HCT116 (cell line): ENCODE data around the gene TESPA1.

ENCODE experiments used
- POLR2A ChIP-seq: IDR thresholded peaks from 2 replicates; pipeline ENCODE4 v1.7.0; 2011; ENCODE audit warnings: borderline replicate concordance; ENCODE audit not compliant: insufficient read depth, insufficient read length; ENCODE audit errors: extremely low read depth
- TF ChIP-seq, protein P1 (sequence below), 3 experiments: fragments of 200-600 bp in 1 of 3; sonication (generic) in 1 of 3; IDR thresholded peaks in 2 of 3; conservative IDR thresholded peaks in 1 of 3; 2 replicates each; pipeline ENCODE4 v1.5.1; 2012 to 2017; ENCODE audit warnings: low read depth in 2 of 3, low read length in 2 of 3, antibody characterized with exemption in 1 of 3, borderline replicate concordance in 1 of 3, control low read depth in 1 of 3, mild to moderate bottlenecking in 1 of 3, mixed read lengths in 1 of 3, mixed run types in 1 of 3, moderate library complexity in 1 of 3; ENCODE audit not compliant: insufficient read depth in 1 of 3

DNA sequence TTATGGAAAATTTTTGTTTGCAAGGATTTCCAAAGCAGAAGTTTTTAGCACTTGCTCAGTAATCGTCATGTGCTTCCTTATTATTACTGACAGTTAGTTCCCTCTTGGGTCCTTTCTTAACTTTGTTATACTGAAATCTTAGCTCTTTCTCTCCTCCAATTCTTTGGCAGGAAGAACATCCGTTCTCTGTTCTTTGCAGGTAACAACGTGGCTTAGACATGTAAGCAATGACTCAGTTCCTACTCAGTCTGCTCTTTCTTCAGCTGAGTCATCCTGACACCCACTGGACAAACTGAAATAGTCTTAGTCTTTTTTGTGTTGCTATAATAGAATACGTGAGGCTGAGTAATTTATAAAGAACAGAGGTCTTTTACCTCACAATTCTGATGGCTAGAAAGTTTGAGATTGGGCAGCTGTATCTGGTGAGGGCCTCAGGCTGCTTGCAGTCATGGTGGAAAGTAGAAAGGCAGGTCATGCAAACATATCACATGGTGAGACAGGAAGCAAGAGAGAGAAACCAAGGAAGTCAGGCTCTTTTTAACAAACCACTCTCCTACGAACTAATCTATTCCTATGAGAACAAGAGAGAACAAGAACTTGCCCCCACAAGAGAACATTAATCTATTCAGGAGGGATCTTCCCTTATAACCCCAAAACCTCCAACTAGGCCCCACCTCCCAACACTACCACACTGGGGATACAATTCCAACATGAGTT lies 49.2 kb downstream of the TESPA1 start:
- TF ChIP-seq, protein P1, sequence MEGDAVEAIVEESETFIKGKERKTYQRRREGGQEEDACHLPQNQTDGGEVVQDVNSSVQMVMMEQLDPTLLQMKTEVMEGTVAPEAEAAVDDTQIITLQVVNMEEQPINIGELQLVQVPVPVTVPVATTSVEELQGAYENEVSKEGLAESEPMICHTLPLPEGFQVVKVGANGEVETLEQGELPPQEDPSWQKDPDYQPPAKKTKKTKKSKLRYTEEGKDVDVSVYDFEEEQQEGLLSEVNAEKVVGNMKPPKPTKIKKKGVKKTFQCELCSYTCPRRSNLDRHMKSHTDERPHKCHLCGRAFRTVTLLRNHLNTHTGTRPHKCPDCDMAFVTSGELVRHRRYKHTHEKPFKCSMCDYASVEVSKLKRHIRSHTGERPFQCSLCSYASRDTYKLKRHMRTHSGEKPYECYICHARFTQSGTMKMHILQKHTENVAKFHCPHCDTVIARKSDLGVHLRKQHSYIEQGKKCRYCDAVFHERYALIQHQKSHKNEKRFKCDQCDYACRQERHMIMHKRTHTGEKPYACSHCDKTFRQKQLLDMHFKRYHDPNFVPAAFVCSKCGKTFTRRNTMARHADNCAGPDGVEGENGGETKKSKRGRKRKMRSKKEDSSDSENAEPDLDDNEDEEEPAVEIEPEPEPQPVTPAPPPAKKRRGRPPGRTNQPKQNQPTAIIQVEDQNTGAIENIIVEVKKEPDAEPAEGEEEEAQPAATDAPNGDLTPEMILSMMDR (IDR thresholded peaks at IDR 0.05 in 2 of 3, conservative IDR thresholded peaks at IDR 0.05 in 1 of 3; ENCODE audit: borderline replicate concordance in 1 of 3, insufficient read depth in 1 of 3, low read depth in 2 of 3, low read length in 2 of 3): peak in 2 of 3 experiments; percentile 13 to 31; a peak in 1 of 6 replicates
- TF ChIP-seq POLR2A: no peak
